GM19035 (cell line): ENCODE data around the gene PGA3.
A peak's percentile ranks its signal among the peaks of the same experiment; 100 is the strongest.
"Not testable (repeated sequence)": the region's sequence is repeated elsewhere in the genome, so short reads cannot be mapped to it uniquely, and the experiment has no call there.

Experiments used
- ATAC-seq: cut with Tn5 transposase; IDR thresholded peaks from one replicate; pipeline ENCODE4 v1.9.1; 2021; ENCODE audit not compliant: unreplicated experiment

Gene PGA3

GRCh38 chr11:61202950-61203746 lies at the start of gene PGA3:
Gene PGA3 (plus strand): TSS chr11:61203515. CDS start chr11:61203565, 50 bp downstream.
- ATAC-seq: not testable (repeated sequence)

DNA sequence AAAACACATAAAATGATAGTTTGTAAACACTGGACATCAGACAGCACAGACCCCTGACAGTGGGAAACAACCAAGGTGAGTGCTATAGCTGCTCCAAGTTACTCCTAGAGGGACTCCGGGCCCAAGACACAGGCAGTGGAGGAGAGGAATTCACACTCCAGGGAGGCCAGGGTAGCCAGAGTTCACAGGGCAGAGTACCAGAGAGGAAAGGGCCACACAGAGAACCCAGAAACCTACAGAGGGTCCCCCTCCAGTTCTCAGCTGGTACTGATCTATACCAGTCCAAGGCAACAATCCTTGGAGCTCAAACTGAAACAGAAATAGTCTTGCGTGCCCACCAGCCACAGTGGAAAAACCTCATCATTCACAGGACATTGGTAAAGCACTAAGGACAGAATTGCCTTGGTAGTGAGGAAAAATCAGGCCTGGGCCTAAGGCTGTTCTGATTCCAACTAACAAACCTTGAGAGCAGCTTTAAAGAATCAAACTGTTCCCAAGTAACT lies 49.7 kb upstream of the PGA3 start:
- ATAC-seq: no peak

DNA sequence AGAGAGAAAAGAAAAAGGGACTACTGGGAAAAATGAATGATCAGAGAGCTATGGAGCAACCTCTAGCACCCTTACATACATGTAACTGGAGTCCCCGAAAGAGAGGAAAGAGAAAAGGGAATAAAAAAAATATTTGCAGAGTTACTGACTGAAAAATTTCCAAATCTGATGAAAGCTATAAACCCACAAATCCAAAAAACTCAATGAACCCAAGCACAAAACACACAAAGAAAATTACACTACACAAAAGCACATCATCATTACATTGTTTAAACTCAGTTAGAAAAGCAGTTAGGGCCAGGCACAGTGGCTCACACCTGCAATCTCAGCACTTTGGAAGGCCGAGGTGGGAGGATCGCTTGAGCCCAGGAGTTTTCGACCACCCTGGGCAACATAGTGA lies 48.8 kb upstream of the PGA3 start:
- ATAC-seq: no peak

- ATAC-seq: no peak
Observed at GRCh38 chr11:61155312-61155711, 48.0 kb upstream of the PGA3 start.

DNA sequence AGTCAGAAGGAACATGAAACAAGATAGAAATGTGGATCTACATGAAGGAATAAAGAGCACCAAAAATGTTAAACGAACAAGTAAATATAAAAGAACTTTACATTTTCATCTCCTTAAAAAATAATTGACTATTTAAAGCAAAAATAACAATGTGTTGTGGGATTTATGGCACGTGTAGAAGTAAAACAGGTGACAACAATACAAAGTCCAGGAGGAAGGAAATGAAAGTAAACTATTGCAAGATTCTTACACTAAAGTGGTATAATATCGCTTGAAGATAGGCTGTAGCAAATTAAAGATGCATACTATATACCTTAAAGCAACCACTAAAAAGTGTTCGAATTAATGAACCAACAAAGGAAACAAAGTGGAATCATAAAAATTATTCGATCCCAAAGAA lies 47.6 kb upstream of the PGA3 start:
- ATAC-seq: no peak

- ATAC-seq: no peak
Observed at GRCh38 chr11:61157743-61158142, 45.6 kb upstream of the PGA3 start.

- ATAC-seq: no peak
Observed at GRCh38 chr11:61158691-61159381, 44.5 kb upstream of the PGA3 start.

- no peak for ATAC-seq
Observed at GRCh38 chr11:61160487-61161189, 42.7 kb upstream of the PGA3 start.

GRCh38 chr11:61161190-61162091 lies 41.9 kb upstream of the PGA3 start, which contains the start of gene VPS37C:
Gene VPS37C (minus strand): TSS chr11:61161426. CDS start chr11:61138829, 22,597 bp downstream.
- peak; percentile 74 for ATAC-seq

- no peak for ATAC-seq
Observed at GRCh38 chr11:61162092-61162941, 41.0 kb upstream of the PGA3 start.

GRCh38 chr11:61163021-61163420 lies 40.3 kb upstream of the PGA3 start:
- ATAC-seq: no peak

DNA sequence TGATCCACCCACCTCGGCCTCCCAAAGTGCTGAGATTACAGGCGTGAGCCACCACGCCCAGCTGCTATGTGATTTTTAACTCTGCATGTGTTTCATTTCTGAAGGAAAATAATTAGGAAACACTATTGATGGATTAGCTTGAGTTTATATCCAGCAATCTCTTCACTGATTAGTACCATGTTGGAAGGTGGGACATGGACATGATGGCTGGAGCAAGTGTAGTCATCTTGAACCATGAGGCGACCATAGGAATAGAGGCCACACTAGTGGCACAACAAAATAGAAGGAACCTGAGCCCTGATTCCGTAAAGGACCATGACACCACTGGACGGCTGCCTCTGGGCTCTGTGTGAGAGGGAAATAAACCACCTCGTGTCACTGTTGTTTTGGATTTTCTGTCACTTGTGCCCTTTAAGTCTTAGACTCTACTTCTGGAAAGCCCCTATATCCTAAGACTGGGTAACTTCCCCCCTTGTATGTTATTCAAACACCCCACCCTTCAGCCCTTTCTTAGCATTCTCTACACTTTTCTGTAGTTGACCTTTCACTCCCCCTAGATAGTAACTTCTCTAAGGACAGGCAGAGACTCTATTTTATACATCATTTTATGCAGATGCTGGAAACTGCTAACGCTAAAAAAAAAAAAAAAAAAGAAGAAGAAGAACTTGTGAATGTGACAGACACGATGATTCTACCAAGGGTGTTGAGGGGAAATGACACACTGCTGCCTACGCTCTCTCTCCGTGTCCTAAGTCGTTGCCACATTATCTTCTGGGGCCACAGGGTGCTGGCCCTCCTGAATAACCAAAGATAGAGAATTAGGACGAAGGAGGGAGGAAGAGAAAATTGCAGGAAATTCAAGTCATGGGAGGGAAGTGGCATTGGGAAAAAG lies 39.4 kb upstream of the PGA3 start:
- no peak for ATAC-seq

GRCh38 chr11:61164606-61165424 lies 38.5 kb upstream of the PGA3 start:
- no peak for ATAC-seq

DNA sequence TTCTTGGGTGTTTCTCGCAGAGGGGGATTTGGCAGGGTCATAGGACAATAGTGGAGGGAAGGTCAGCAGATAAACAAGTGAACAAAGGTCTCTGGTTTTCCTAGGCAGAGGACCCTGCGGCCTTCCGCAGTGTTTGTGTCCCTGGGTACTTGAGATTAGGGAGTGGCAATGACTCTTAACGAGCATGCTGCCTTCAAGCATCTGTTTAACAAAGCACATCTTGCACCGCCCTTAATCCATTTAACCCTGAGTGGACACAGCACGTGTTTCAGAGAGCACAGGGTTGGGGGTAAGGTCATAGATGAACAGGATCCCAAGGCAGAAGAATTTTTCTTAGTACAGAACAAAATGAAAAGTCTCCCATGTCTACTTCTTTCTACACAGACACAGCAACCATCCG lies 37.5 kb upstream of the PGA3 start:
- not testable (repeated sequence) for ATAC-seq

DNA sequence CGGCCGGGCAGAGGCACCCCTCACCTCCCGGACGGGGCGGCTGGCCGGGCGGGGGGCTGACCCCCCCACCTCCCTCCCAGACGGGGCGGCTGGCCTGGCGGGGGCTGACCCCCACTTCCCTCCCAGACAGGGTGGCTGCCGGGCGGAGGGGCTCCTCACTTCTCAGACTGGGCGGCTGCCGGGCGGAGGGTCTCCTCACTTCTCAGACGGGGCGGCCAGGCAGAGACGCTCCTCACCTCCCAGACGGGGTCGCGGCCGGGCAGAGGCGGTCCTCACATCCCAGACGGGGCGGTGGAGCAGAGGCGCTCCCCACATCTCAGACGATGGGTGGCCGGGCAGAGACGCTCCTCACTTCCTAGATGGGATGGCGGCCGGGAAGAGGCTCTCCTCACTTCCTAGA lies 37.0 kb upstream of the PGA3 start:
- not testable (repeated sequence) for ATAC-seq

DNA sequence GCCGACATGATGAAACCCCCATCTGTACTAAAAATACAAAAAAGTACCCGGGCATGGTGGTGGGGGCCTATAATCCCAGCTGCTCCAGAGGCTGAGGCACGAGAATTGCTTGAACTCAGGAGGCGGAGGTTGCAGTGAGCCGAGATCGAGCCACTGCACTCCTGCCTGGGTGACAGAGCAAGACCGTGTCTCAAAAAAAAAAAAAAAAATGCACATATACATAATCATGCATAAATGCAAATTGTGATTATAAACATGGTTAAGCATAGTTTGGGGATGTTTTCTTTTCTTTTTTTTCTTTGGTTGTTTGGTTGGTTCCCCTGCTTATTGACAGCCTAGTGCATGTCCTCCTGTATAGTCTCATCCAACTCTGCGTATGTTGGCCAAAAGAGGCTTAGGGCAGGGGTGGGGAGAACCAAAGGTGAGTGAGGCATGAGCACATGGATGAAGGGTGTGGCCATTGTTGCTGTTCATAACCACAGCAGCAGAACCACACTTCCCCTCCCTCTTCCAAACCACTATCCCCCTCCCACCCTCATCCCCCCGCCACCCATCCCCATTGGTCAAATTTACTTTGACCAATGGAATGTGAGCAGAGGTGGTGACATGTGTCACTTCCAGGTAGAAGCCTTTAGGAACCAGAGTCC lies 35.1 kb upstream of the PGA3 start:
- ATAC-seq: no peak

GRCh38 chr11:61168800-61169199 lies 34.5 kb upstream of the PGA3 start:
- ATAC-seq: no peak
